OCI-LY7 (cell line): ENCODE results near the gene EXOC4.

Experiments used
- EZH2phosphoT487 ChIP-seq: fragments of 200-600 bp; sonication (generic); IDR thresholded peaks from 2 replicates; pipeline ENCODE4 v1.6.1; 2018; ENCODE audit warnings: low read depth, borderline replicate concordance, mild to moderate bottlenecking, mixed run types, antibody characterized with exemption, low read length, moderate library complexity, mixed read lengths
- TF ChIP-seq, protein P1 (sequence below): fragments of 200-600 bp; sonication (generic); conservative IDR thresholded peaks from 2 replicates; pipeline ENCODE4 v1.5.1; 2014; ENCODE audit warnings: mild to moderate bottlenecking, antibody characterized with exemption, low read length, moderate library complexity, mixed read lengths

DNA sequence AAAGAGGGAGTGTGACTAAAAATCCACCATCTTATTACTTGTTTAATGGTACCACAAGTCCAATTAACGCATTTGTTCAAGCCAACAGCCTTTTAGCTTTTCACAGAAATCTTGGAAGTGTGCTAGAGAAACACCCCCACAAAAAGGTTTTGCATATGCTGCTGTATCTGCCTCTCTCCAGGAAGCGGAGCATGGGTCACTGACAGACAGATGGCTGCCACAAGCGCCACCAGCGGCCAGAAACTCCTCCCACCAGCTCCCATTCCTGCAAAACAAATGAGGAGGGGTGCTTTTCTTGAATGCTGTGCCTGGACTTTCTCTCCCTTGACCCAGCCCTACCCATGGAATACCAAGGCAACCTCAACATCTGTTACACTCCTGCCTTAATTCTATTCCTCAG, 698.0 kb downstream of the EXOC4 start:
- TF ChIP-seq, protein P1, sequence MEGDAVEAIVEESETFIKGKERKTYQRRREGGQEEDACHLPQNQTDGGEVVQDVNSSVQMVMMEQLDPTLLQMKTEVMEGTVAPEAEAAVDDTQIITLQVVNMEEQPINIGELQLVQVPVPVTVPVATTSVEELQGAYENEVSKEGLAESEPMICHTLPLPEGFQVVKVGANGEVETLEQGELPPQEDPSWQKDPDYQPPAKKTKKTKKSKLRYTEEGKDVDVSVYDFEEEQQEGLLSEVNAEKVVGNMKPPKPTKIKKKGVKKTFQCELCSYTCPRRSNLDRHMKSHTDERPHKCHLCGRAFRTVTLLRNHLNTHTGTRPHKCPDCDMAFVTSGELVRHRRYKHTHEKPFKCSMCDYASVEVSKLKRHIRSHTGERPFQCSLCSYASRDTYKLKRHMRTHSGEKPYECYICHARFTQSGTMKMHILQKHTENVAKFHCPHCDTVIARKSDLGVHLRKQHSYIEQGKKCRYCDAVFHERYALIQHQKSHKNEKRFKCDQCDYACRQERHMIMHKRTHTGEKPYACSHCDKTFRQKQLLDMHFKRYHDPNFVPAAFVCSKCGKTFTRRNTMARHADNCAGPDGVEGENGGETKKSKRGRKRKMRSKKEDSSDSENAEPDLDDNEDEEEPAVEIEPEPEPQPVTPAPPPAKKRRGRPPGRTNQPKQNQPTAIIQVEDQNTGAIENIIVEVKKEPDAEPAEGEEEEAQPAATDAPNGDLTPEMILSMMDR, result no peak
- TF ChIP-seq EZH2phosphoT487, result no peak
